ENCODE results near the gene NCOR1.

NCOR1 gene

GRCh38 chr17:15996322-15996721 is 219.0 kb downstream of the NCOR1 start:
- no peak for TF ChIP-seq CTCF (IDR thresholded peaks at IDR 0.05; ENCODE audit: extremely low read depth, insufficient read depth, missing control alignments)
- in situ Hi-C loops (cut with MboI; ENCODE audit: low pct_unique_long_range_greater_than_20kb, low sequenced_read_pairs, unreplicated experiment): loop anchor here (25.0 kb wide), 1 partner anchor 159 kb away; no protein-coding TSS in a partner anchor
- no peak for DNase-seq (ENCODE audit: low spot score)

GRCh38 chr17:15981646-15982580 is 233.4 kb downstream of the NCOR1 start:
- in situ Hi-C loops (cut with MboI; ENCODE audit: low pct_unique_long_range_greater_than_20kb, low sequenced_read_pairs, unreplicated experiment): loop anchor here (25.0 kb wide), 1 partner anchor 145 kb away; no protein-coding TSS in a partner anchor
- no peak for TF ChIP-seq CTCF (IDR thresholded peaks at IDR 0.05; ENCODE audit: extremely low read depth, insufficient read depth, missing control alignments)

GRCh38 chr17:15981208-15981607 is 234.1 kb downstream of the NCOR1 start:
- no peak for TF ChIP-seq CTCF (IDR thresholded peaks at IDR 0.05; ENCODE audit: extremely low read depth, insufficient read depth, missing control alignments)
- DNase-seq (ENCODE audit: low spot score): peak; percentile 60
- in situ Hi-C loops (cut with MboI; ENCODE audit: low pct_unique_long_range_greater_than_20kb, low sequenced_read_pairs, unreplicated experiment): loop anchor here (25.0 kb wide), 1 partner anchor 144 kb away; no protein-coding TSS in a partner anchor

More at GRCh38 chr17:15981646-15982580, 233.4 kb downstream of the NCOR1 start:
- DNase-seq (ENCODE audit: low spot score): no peak

All from GM13977 (cell line).